ENCODE measurements around the gene NR2C2.

- no peak for TF ChIP-seq ZNF134 (CRISPR knock-in tag; conservative IDR thresholded peaks at IDR 0.05)
- no peak for TF ChIP-seq CTCF (IDR thresholded peaks at IDR 0.05 in 2 of 3, conservative IDR thresholded peaks at IDR 0.05 in 1 of 3; ENCODE audit: insufficient read depth in 2 of 3, low read depth in 1 of 3, low read length in 3 of 3)
- no peak for TF ChIP-seq MTA2 (IDR thresholded peaks at IDR 0.05; ENCODE audit: low read depth)
- no peak for TF ChIP-seq FOXA1 (IDR thresholded peaks at IDR 0.05; ENCODE audit: borderline replicate concordance)
- TF ChIP-seq, protein P1, sequence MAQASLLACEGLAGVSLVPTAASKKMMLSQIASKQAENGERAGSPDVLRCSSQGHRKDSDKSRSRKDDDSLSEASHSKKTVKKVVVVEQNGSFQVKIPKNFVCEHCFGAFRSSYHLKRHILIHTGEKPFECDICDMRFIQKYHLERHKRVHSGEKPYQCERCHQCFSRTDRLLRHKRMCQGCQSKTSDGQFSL (CRISPR knock-in tag; IDR thresholded peaks at IDR 0.05): no peak
- TF ChIP-seq, protein P1 (tag; IDR thresholded peaks at IDR 0.05): no peak
- no peak for TF ChIP-seq RUNX1 (IDR thresholded peaks at IDR 0.05; ENCODE audit: low read depth)
- no peak for TF ChIP-seq NFE2L1 (tag; IDR thresholded peaks at IDR 0.05; ENCODE audit: borderline replicate concordance, low read depth)
- TF ChIP-seq TAF1 (IDR thresholded peaks at IDR 0.05; ENCODE audit: control insufficient read depth, extremely low read depth, insufficient read depth, low read length, severe bottlenecking): no peak
- no peak for TF ChIP-seq NRF1 (conservative IDR thresholded peaks at IDR 0.05 in 1 of 2, IDR thresholded peaks at IDR 0.05 in 1 of 2)
- TF ChIP-seq NFATC3 (IDR thresholded peaks at IDR 0.05): no peak
- no peak for TF ChIP-seq STAT5A (IDR thresholded peaks at IDR 0.05; ENCODE audit: borderline replicate concordance, low read length)
- no peak for TF ChIP-seq ZNF12 (CRISPR knock-in tag; IDR thresholded peaks at IDR 0.05)
These were observed 67.4 kb downstream of the NR2C2 start for GRCh38 chr3:15014606-15015328.
